Left ventricle myocardium inferior (tissue), 1 donor: ENCODE measurements around the gene IKZF3. TPM values are rescaled to one million over a fixed set of nuclear protein-coding genes. Genes with fewer than 3 reads are reported as not detected.
A peak's percentile ranks its signal among the peaks of the same experiment; 100 is the strongest.

Experiments used
- DNase-seq: peaks from one replicate; pipeline ENCODE4 v3.0.0-alpha.2; 2020
- H3K27ac ChIP-seq: fragments of 200-600 bp; replicated peaks from 2 replicates; pipeline ENCODE4 v1.8.0; 2021
- H3K27me3 ChIP-seq: fragments of 200-600 bp; 2 replicates; pipeline ENCODE4 v1.8.0; 2021; ENCODE audit warnings: low read depth
- H3K36me3 ChIP-seq: fragments of 200-600 bp; 2 replicates; pipeline ENCODE4 v1.8.0; 2021
- H3K4me1 ChIP-seq: fragments of 200-600 bp; 2 replicates; pipeline ENCODE4 v1.8.0; 2021
- H3K4me3 ChIP-seq: fragments of 200-600 bp; 2 replicates; pipeline ENCODE4 v1.8.0; 2021; ENCODE audit warnings: mild to moderate bottlenecking, moderate library complexity
- H3K9me3 ChIP-seq: fragments of 200-600 bp; replicated peaks from 2 replicates; pipeline ENCODE4 v1.8.0; 2021
- intact Hi-C: fragments of 100-400 bp; cut with micrococcal nuclease; formaldehyde crosslinking; loops from one replicate; pipeline ENCODE4 v1.11.0; 2022
- total RNA-seq: library from RNA; stranded (reverse); fragmentation: NEBNext Ultra II Directional; extraction: Animal tissue kit (Norgen Biotek cat#: 25700); gene quantifications from one replicate; pipeline ENCODE4 v1.2.1, GENCODE V29; 2021
- TF ChIP-seq, protein P1 (sequence below): fragments of 200-600 bp; IDR thresholded peaks from 2 replicates; pipeline ENCODE4 v1.8.0; 2021; ENCODE audit warnings: antibody characterized with exemption, mild to moderate bottlenecking, borderline replicate concordance
- donor health status: DM: no; HTN: yes; CAD: no; lungs with severe emphysema.

Gene IKZF3
- total RNA-seq, 1 donor from 2014 or later = 0.16 TPM

DNA sequence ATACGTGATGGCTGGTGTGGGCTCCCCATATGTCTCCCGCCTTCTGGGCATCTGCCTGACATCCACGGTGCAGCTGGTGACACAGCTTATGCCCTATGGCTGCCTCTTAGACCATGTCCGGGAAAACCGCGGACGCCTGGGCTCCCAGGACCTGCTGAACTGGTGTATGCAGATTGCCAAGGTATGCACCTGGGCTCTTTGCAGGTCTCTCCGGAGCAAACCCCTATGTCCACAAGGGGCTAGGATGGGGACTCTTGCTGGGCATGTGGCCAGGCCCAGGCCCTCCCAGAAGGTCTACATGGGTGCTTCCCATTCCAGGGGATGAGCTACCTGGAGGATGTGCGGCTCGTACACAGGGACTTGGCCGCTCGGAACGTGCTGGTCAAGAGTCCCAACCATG lies 139.4 kb downstream of the IKZF3 start:
- intact Hi-C loops = no loop called here
- Histone ChIP-seq H3K27ac (no peak overlapping the region), H3K4me3 (no peak overlapping the region), H3K36me3 (peaks cover 70% of the 10 kb centered on the region), H3K27me3 (no peaks in the 10 kb centered on the region), H3K4me1 (peaks cover 8% of the 10 kb centered on the region), H3K9me3 (no peaks in the 10 kb centered on the region)
- no peak for DNase-seq
- TF ChIP-seq, protein P1, sequence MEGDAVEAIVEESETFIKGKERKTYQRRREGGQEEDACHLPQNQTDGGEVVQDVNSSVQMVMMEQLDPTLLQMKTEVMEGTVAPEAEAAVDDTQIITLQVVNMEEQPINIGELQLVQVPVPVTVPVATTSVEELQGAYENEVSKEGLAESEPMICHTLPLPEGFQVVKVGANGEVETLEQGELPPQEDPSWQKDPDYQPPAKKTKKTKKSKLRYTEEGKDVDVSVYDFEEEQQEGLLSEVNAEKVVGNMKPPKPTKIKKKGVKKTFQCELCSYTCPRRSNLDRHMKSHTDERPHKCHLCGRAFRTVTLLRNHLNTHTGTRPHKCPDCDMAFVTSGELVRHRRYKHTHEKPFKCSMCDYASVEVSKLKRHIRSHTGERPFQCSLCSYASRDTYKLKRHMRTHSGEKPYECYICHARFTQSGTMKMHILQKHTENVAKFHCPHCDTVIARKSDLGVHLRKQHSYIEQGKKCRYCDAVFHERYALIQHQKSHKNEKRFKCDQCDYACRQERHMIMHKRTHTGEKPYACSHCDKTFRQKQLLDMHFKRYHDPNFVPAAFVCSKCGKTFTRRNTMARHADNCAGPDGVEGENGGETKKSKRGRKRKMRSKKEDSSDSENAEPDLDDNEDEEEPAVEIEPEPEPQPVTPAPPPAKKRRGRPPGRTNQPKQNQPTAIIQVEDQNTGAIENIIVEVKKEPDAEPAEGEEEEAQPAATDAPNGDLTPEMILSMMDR = no peak

DNA sequence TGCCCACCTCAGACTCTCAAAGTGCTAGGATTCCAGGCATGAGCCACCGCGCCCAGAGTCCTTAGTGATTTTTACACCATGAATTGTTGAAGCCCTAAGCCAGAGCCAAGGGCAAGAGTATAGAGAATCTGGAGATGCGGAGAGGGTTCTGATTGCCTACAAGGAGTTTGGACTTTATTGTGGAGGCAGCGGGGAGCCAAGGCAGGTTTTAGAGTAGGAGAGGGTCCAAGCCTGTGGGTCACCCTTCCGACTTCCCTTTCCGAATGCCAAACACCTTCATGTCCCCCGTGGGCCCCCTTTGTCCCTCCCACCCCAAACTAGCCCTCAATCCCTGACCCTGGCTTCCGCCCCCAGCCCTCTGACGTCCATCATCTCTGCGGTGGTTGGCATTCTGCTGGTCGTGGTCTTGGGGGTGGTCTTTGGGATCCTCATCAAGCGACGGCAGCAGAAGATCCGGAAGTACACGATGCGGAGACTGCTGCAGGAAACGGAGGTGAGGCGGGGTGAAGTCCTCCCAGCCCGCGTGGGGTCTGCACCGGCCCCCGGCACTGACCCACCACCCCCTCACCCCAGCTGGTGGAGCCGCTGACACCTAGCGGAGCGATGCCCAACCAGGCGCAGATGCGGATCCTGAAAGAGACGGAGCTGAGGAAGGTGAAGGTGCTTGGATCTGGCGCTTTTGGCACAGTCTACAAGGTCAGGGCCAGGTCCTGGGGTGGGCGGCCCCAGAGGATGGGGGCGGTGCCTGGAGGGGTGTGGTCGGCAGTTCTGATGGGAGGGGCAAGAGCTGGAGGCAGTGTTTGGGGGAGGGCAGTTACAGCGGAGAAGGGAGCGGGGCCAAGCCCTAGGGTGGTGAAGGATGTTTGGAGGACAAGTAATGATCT lies 140.9 kb downstream of the IKZF3 start:
- TF ChIP-seq, protein P1 = no peak
- peaks cover 72% of the 10 kb centered on the region for H3K36me3 ChIP-seq
- no peak for DNase-seq
- H3K4me3 ChIP-seq = no peak overlapping the region
- no peak overlapping the region for H3K27ac ChIP-seq
- H3K4me1 ChIP-seq = no peaks in the 10 kb centered on the region
- intact Hi-C loops = no loop called here
- no peaks in the 10 kb centered on the region for H3K27me3 ChIP-seq
- H3K9me3 ChIP-seq = no peaks in the 10 kb centered on the region

DNA sequence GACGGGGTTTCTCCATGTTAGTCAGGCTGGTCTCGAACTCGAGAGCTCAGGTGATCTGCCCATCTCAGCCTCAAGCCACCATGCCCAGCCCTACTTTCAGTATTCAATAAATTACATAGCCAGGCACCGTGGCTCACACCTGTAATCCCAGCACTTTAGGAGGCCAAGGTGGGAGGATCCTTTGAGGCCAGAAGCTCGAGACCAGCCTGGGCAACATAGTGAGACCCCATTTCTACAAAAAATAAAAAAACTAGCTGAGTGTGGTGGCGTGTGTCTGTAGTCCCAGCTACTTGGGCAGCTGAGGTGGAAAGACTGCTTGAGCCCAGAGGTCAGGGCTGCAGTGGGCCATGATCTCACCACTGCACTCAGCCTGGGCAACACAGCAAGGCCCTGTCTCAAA lies 142.0 kb downstream of the IKZF3 start:
- Histone ChIP-seq H3K9me3 (no peaks in the 10 kb centered on the region), H3K27ac (no peak overlapping the region), H3K4me1 (peaks cover 3% of the 10 kb centered on the region), H3K27me3 (no peaks in the 10 kb centered on the region), H3K4me3 (no peak overlapping the region), H3K36me3 (peaks cover 65% of the 10 kb centered on the region)
- intact Hi-C loops = no loop called here
- no peak for DNase-seq
- TF ChIP-seq, protein P1 = no peak

DNA sequence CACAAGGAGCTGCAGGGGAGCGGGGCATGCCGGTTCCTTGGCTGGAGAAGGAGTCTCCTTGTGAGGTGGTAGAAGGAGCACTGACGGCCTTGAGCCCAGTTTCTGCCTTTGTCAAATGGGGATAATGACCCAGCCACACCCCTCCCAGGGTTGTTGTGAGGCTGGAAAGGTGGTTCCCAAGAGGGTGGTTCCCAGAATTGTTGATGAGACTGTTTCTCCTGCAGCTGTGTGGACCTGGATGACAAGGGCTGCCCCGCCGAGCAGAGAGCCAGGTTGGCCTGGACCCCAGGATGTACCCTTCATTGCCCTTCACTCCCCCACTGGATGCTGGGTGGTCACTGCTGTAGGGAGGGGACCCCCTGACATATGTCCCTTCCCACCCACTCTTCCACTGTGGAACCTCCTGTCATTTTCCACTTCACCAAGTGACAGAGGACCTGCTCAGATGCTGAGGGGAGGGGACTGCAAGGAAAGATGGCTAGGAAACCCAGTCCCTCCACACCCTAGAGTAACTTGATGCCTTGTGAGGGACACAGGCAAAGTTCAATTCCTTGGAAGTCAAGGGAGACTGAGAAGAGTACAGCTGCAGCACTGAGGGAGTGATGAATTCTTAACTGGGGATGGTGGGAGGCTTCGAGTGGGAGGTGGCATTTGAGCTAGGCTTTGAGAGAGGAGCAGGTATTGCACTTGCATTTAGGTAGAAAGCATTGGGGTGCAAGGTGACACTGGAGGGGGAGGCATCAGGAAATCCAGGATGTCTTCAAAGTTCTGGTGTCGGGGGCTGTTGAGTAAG lies 144.4 kb downstream of the IKZF3 start:
- Histone ChIP-seq H3K27ac (no peak overlapping the region), H3K4me1 (peaks cover 21% of the 10 kb centered on the region), H3K36me3 (peaks cover 62% of the 10 kb centered on the region), H3K9me3 (no peaks in the 10 kb centered on the region), H3K4me3 (no peak overlapping the region), H3K27me3 (no peaks in the 10 kb centered on the region)
- intact Hi-C loops = no loop called here
- TF ChIP-seq, protein P1 = no peak
- no peak for DNase-seq

DNA sequence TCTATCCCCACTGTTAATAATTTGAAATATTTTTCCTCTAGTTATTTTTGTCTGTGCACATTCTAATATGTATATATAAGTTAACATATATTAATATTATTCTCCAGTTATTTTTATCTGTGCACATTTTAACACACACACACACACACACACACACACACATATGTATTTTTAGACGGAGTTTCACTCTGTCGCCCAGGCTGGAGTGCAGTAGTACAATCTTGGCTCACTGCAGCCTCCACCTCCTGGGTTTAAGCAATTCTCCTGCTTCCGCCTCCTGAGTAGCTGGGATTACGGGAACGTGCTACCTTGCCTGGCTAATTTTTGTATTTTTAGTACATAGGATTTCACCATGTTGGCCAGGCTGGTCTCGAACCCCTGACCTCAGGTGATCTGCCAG lies 146.5 kb downstream of the IKZF3 start:
- H3K9me3 ChIP-seq = no peaks in the 10 kb centered on the region
- peaks cover 21% of the 10 kb centered on the region for H3K4me1 ChIP-seq
- no peaks in the 10 kb centered on the region for H3K27me3 ChIP-seq
- DNase-seq = no peak
- TF ChIP-seq, protein P1 = no peak
- peaks cover 65% of the 10 kb centered on the region for H3K36me3 ChIP-seq
- peak overlapping the region; percentile 72 for H3K27ac ChIP-seq
- intact Hi-C loops = no loop called here
- H3K4me3 ChIP-seq = no peak overlapping the region
